ENCODE results near the gene GRIK4. TPM values are rescaled to one million over a fixed set of nuclear protein-coding genes. Genes with fewer than 3 reads are reported as not detected.

The GRIK4 gene
- total RNA-seq, 1 experiment from 2014 or later, result not detected

GRCh38 chr11:120709808-120710207, 198.3 kb downstream of the GRIK4 start:
- no TSS peak for BruUV-seq (replicated peaks)
- intact Hi-C loops (cut with micrococcal nuclease), result no loop called here
- Histone ChIP-seq H2AFZ (ENCODE audit: low read length) (no peak overlapping the region), H3F3A (ENCODE audit: low read length, unreplicated experiment) (no peaks in the 10 kb centered on the region), H3K4me2 (ENCODE audit: low read length) (no peak overlapping the region), H3K9ac (ENCODE audit: low read length) (no peak overlapping the region), H3K79me2 (ENCODE audit: low read length) (no peaks in the 10 kb centered on the region), H3K36me3 (ENCODE audit: low read depth, low read length) (no peaks in the 10 kb centered on the region), H3K9me3 (ENCODE audit: low read length) (no peaks in the 10 kb centered on the region), H3K9me2 (replicated peaks; ENCODE audit: low read length) (no peaks in the 10 kb centered on the region), H3K4me1 (ENCODE audit: insufficient read depth, low read length) (peaks cover 15% of the 10 kb centered on the region), H4K20me1 (ENCODE audit: low read length) (no peaks in the 10 kb centered on the region), H3K27ac (ENCODE audit: low read length) (no peak overlapping the region), H3K27me3 (ENCODE audit: low read length) (peaks cover 23% of the 10 kb centered on the region), H3K4me3 (ENCODE audit: low read length) (no peak overlapping the region)
- ChIA-PET CTCF (no interaction called here), POLR2A (ENCODE audit: unreplicated experiment) (no interaction called here)
- ATAC-seq, result no peak
- TF ChIP-seq EZH2phosphoT487 (IDR thresholded peaks at IDR 0.05; ENCODE audit: borderline replicate concordance, low read length) (no peak), EZH2 (IDR thresholded peaks at IDR 0.05; ENCODE audit: low read length, unreplicated experiment) (no peak)
- TF ChIP-seq, protein P1, sequence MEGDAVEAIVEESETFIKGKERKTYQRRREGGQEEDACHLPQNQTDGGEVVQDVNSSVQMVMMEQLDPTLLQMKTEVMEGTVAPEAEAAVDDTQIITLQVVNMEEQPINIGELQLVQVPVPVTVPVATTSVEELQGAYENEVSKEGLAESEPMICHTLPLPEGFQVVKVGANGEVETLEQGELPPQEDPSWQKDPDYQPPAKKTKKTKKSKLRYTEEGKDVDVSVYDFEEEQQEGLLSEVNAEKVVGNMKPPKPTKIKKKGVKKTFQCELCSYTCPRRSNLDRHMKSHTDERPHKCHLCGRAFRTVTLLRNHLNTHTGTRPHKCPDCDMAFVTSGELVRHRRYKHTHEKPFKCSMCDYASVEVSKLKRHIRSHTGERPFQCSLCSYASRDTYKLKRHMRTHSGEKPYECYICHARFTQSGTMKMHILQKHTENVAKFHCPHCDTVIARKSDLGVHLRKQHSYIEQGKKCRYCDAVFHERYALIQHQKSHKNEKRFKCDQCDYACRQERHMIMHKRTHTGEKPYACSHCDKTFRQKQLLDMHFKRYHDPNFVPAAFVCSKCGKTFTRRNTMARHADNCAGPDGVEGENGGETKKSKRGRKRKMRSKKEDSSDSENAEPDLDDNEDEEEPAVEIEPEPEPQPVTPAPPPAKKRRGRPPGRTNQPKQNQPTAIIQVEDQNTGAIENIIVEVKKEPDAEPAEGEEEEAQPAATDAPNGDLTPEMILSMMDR (conservative IDR thresholded peaks at IDR 0.05; ENCODE audit: low read depth, low read length), result no peak
- no peak for DNase-seq

- CTCF ChIA-PET, result no interaction called here
- no peak for TF ChIP-seq EZH2phosphoT487 (IDR thresholded peaks at IDR 0.05; ENCODE audit: borderline replicate concordance, low read length)
- no peak for TF ChIP-seq EZH2 (IDR thresholded peaks at IDR 0.05; ENCODE audit: low read length, unreplicated experiment)
- TF ChIP-seq, protein P1 (conservative IDR thresholded peaks at IDR 0.05; ENCODE audit: low read depth, low read length), result no peak
- DNase-seq, result peak; percentile 79
- no peak overlapping the region for H3K4me3 ChIP-seq (ENCODE audit: low read length)
- peaks cover 20% of the 10 kb centered on the region for H3K27me3 ChIP-seq (ENCODE audit: low read length)
- intact Hi-C loops (cut with micrococcal nuclease), result no loop called here
- H3K27ac ChIP-seq (ENCODE audit: low read length), result no peak overlapping the region
- no peak overlapping the region for H3K9ac ChIP-seq (ENCODE audit: low read length)
- POLR2A ChIA-PET (ENCODE audit: unreplicated experiment), result no interaction called here
- H3K79me2 ChIP-seq (ENCODE audit: low read length), result no peaks in the 10 kb centered on the region
- peaks cover 19% of the 10 kb centered on the region for H3K4me1 ChIP-seq (ENCODE audit: insufficient read depth, low read length)
- no peaks in the 10 kb centered on the region for H3K9me3 ChIP-seq (ENCODE audit: low read length)
- ATAC-seq, result peak; percentile 71
- no peaks in the 10 kb centered on the region for H4K20me1 ChIP-seq (ENCODE audit: low read length)
- H2AFZ ChIP-seq (ENCODE audit: low read length), result no peak overlapping the region
- H3K4me2 ChIP-seq (ENCODE audit: low read length), result 0 out of 2 replicates have a peak overlapping the region, but pooled peaks have one; percentile 3
- H3K36me3 ChIP-seq (ENCODE audit: low read depth, low read length), result no peaks in the 10 kb centered on the region
- H3F3A ChIP-seq (ENCODE audit: low read length, unreplicated experiment), result no peaks in the 10 kb centered on the region
- no TSS peak for BruUV-seq (replicated peaks)
- H3K9me2 ChIP-seq (replicated peaks; ENCODE audit: low read length), result no peaks in the 10 kb centered on the region
Measured at GRCh38 chr11:120710354-120711131, 199.0 kb downstream of the GRIK4 start.

DNA sequence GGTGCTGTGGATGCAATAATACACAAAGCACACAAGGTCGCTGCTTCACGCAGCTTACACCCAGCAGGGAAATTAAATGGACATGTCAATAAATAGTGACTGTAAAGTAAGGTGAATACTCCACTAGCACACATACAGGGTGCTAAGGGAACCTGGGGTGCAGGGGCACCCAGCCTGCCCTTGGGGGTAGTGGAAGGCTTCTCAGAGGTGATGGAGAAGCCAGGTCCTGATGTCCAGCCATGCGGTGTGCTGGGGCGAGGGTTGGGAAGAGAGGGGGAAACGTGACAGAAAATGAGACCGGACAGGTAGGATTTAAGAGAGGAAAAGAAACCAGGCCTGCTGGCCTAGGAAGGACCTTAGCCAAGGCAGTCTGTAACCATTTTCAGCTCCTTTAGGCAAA, 200.5 kb downstream of the GRIK4 start:
- DNase-seq, result no peak
- no peak overlapping the region for H3K9ac ChIP-seq (ENCODE audit: low read length)
- no peak overlapping the region for H3K4me3 ChIP-seq (ENCODE audit: low read length)
- no peaks in the 10 kb centered on the region for H3K36me3 ChIP-seq (ENCODE audit: low read depth, low read length)
- peaks cover 19% of the 10 kb centered on the region for H3K4me1 ChIP-seq (ENCODE audit: insufficient read depth, low read length)
- intact Hi-C loops (cut with micrococcal nuclease), result no loop called here
- H3K4me2 ChIP-seq (ENCODE audit: low read length), result no peak overlapping the region
- no TSS peak for BruUV-seq (replicated peaks)
- no peaks in the 10 kb centered on the region for H3K9me2 ChIP-seq (replicated peaks; ENCODE audit: low read length)
- no peak overlapping the region for H2AFZ ChIP-seq (ENCODE audit: low read length)
- ChIA-PET POLR2A (ENCODE audit: unreplicated experiment) (no interaction called here), CTCF (no interaction called here)
- ATAC-seq, result no peak
- H3K9me3 ChIP-seq (ENCODE audit: low read length), result no peaks in the 10 kb centered on the region
- no peak for TF ChIP-seq EZH2phosphoT487 (IDR thresholded peaks at IDR 0.05; ENCODE audit: borderline replicate concordance, low read length)
- TF ChIP-seq, protein P1 (conservative IDR thresholded peaks at IDR 0.05; ENCODE audit: low read depth, low read length), result no peak
- no peak for TF ChIP-seq EZH2 (IDR thresholded peaks at IDR 0.05; ENCODE audit: low read length, unreplicated experiment)
- no peaks in the 10 kb centered on the region for H3F3A ChIP-seq (ENCODE audit: low read length, unreplicated experiment)
- H3K27ac ChIP-seq (ENCODE audit: low read length), result no peak overlapping the region
- peaks cover 27% of the 10 kb centered on the region for H3K27me3 ChIP-seq (ENCODE audit: low read length)
- no peaks in the 10 kb centered on the region for H3K79me2 ChIP-seq (ENCODE audit: low read length)
- H4K20me1 ChIP-seq (ENCODE audit: low read length), result no peaks in the 10 kb centered on the region

Measured in PC-3 (cell line).